GM20431 (cell line): ENCODE data around the gene RADX.
"Not testable (repeated sequence)": the region's sequence is repeated elsewhere in the genome, so short reads cannot be mapped to it uniquely, and the experiment has no call there.

Experiments
- in situ Hi-C: fragments of 300-500 bp; cut with MseI, MboI; formaldehyde crosslinking; loops from one replicate; pipeline ENCODE4 v1.15.0; 2020; ENCODE audit warnings: low sequenced_read_pairs; ENCODE audit not compliant: unreplicated experiment

The RADX gene

GRCh38 chrX:106611679-106612392, at the start of gene RADX:
Gene RADX (plus strand): TSS chrX:106611978. CDS start chrX:106612081, 103 bp downstream.
- in situ Hi-C loops, result loop anchor here (25.0 kb wide), 1 partner anchor 125 kb away; no protein-coding TSS in a partner anchor

GRCh38 chrX:106564986-106565385, 46.8 kb upstream of the RADX start:
- in situ Hi-C loops, result no loop called here

- in situ Hi-C loops, result no loop called here
Observed at GRCh38 chrX:106566362-106566761, 45.4 kb upstream of the RADX start.

- in situ Hi-C loops, result no loop called here
Observed at GRCh38 chrX:106581856-106582255, 29.9 kb upstream of the RADX start.

GRCh38 chrX:106585478-106585877, 26.3 kb upstream of the RADX start:
- in situ Hi-C loops, result no loop called here

GRCh38 chrX:106588801-106589200, 23.0 kb upstream of the RADX start:
- in situ Hi-C loops, result no loop called here

GRCh38 chrX:106599411-106599810, 12.4 kb upstream of the RADX start:
- in situ Hi-C loops, result no loop called here

- in situ Hi-C loops, result loop anchor here (25.0 kb wide), 1 partner anchor 119 kb away; no protein-coding TSS in a partner anchor
Observed at GRCh38 chrX:106606571-106606970, 5.2 kb upstream of the RADX start.

GRCh38 chrX:106608016-106608415, 3.8 kb upstream of the RADX start:
- in situ Hi-C loops, result loop anchor here (25.0 kb wide), 1 partner anchor 121 kb away; no protein-coding TSS in a partner anchor

- in situ Hi-C loops, result loop anchor here (25.0 kb wide), 1 partner anchor 124 kb away; no protein-coding TSS in a partner anchor
Observed at GRCh38 chrX:106611317-106611678, 480 bp upstream of the RADX start.

- in situ Hi-C loops, result loop anchor here (25.0 kb wide), 1 partner anchor 125 kb away; no protein-coding TSS in a partner anchor
Observed at GRCh38 chrX:106612393-106612763, 600 bp downstream of the RADX start.

- in situ Hi-C loops, result loop anchor here (25.0 kb wide), 1 partner anchor 126 kb away; no protein-coding TSS in a partner anchor
Observed at GRCh38 chrX:106613277-106613676, 1.5 kb downstream of the RADX start.

- in situ Hi-C loops, result loop anchor here (25.0 kb wide), 1 partner anchor 128 kb away; no protein-coding TSS in a partner anchor
Observed at GRCh38 chrX:106615041-106615440, 3.3 kb downstream of the RADX start.

- in situ Hi-C loops, result loop anchor here (25.0 kb wide), 1 partner anchor 132 kb away; no protein-coding TSS in a partner anchor
Observed at GRCh38 chrX:106619797-106620196, 8.0 kb downstream of the RADX start.

GRCh38 chrX:106621836-106622235, 10.1 kb downstream of the RADX start:
- in situ Hi-C loops, result loop anchor here (25.0 kb wide), 1 partner anchor 135 kb away; no protein-coding TSS in a partner anchor

GRCh38 chrX:106626789-106627188, 15.0 kb downstream of the RADX start:
- in situ Hi-C loops, result no loop called here

- in situ Hi-C loops, result no loop called here
Observed at GRCh38 chrX:106631615-106632014, 19.8 kb downstream of the RADX start.

- in situ Hi-C loops, result no loop called here
Observed at GRCh38 chrX:106649523-106650428, 38.0 kb downstream of the RADX start.

- in situ Hi-C loops, result not testable (repeated sequence)
Observed at GRCh38 chrX:106653625-106654024, 41.8 kb downstream of the RADX start.

- in situ Hi-C loops, result no loop called here
Observed at GRCh38 chrX:106670631-106671030, 58.9 kb downstream of the RADX start.

GRCh38 chrX:106672527-106672926, 60.7 kb downstream of the RADX start:
- in situ Hi-C loops, result no loop called here
